Esophagus muscularis mucosa (tissue), 4 donors: Measurements from ENCODE around the gene DMRT2. TPM values are rescaled to one million over a fixed set of nuclear protein-coding genes. Genes with fewer than 3 reads are reported as not detected.

Source experiments
- DNase-seq: peaks from one replicate; pipeline ENCODE4 v3.0.0-alpha.2; 2017; ENCODE audit errors: extremely low spot score
- H3K27ac ChIP-seq, 4 donors: fragments of 200-600 bp; sonication (generic); replicated peaks in 1 of 4; 1 replicate in 3 of 4; 2 replicates in 1 of 4; pipeline ENCODE4 v1.5.1; 2016 to 2019; ENCODE audit warnings: mild to moderate bottlenecking in 1 of 4
- H3K27me3 ChIP-seq, 4 donors: fragments of 200-600 bp; sonication (generic); one replicate each; pipeline versions ENCODE4 v1.5.1 to v1.6.0; 2016 to 2019
- H3K36me3 ChIP-seq, 4 donors: fragments of 200-600 bp; sonication (generic); one replicate each; pipeline ENCODE4 v1.5.1; 2016 to 2019
- H3K4me1 ChIP-seq, 4 donors: fragments of 200-600 bp; sonication (generic); one replicate each; pipeline ENCODE4 v1.5.1; 2016 to 2019
- H3K4me3 ChIP-seq, 4 donors: fragments of 200-600 bp; sonication (generic); 1 replicate in 2 of 4; 2 replicates in 2 of 4; pipeline ENCODE4 v1.5.1; 2016 to 2019; ENCODE audit warnings: mild to moderate bottlenecking in 4 of 4, moderate library complexity in 1 of 4
- H3K9me3 ChIP-seq, 4 donors: fragments of 200-600 bp; sonication (generic); 1 replicate in 3 of 4; 2 replicates in 1 of 4; pipeline ENCODE4 v1.5.1; 2016 to 2019
- CTCF ChIP-seq, 3 experiments: fragments of 200-600 bp in 2 of 3; fragments of 450-650 bp in 1 of 3; sonication (generic) in 2 of 3; IDR thresholded peaks; one replicate each; pipeline ENCODE4 v1.5.1; 2017 to 2019; ENCODE audit warnings: antibody characterized with exemption in 3 of 3, mild to moderate bottlenecking in 2 of 3, moderate library complexity in 1 of 3
- EP300 ChIP-seq: sonication (generic); formaldehyde crosslinking; IDR thresholded peaks from one replicate; pipeline ENCODE4 v1.6.1; 2017; ENCODE audit warnings: antibody characterized with exemption
- POLR2A ChIP-seq: fragments of 450-650 bp; IDR thresholded peaks from one replicate; pipeline ENCODE4 v1.6.1; 2017; ENCODE audit warnings: antibody characterized with exemption, moderate library complexity, mild to moderate bottlenecking, low read depth
- POLR2AphosphoS5 ChIP-seq, 2 donors: sonication (generic); formaldehyde crosslinking; IDR thresholded peaks; one replicate each; pipeline ENCODE4 v1.6.1; 2017; ENCODE audit warnings: antibody characterized with exemption in 2 of 2
- WGBS: methylation state at CpG from one replicate; pipeline ENCODE4 v1.1.5; 2018; 5-methylcytosine and 5-hydroxymethylcytosine counted together
- intact Hi-C: fragments of 100-400 bp; cut with DNase I; formaldehyde crosslinking; loops from one replicate; pipeline ENCODE4 v1.15.1; 2023
- total RNA-seq, 4 donors: library from RNA; depleted of rRNA; stranded (reverse); fragments of >200 nt; gene quantifications; one replicate each; pipeline versions ENCODE4 v1.1.0 to v1.2.1, GENCODE V29; 2016

Gene DMRT2
- total RNA-seq: under 1 TPM; 0.33 to 0.80 (median 0.50) TPM

- DNase-seq: peak; percentile 93
- 4% methylated on average over 34 of the region's 48 CpGs for WGBS
- Histone ChIP-seq H3K27ac (no peak within 1 kb of the TSS), H3K4me3 (peak within 1 kb of the TSS; percentile 19 to 51 (median 33)), H3K36me3 (no peaks in the 10 kb centered on the region), H3K27me3 (peaks cover 14 to 100% (median 84%) of the 10 kb centered on the region in 4 donors), H3K4me1 (peaks cover 53 to 75% (median 70%) of the 10 kb centered on the region in 4 donors), H3K9me3 (no peaks in the 10 kb centered on the region)
- intact Hi-C loops: no loop called here
- TF ChIP-seq POLR2A (no peak), POLR2AphosphoS5 (IDR thresholded peaks at IDR 0.05) (peak; percentile 49 to 62)
These were observed at the start of gene DMRT2 for GRCh38 chr9:1050125-1050895. TSS of gene DMRT2 (plus strand) at chr9:1050357. CDS start at chr9:1051614, 1,257 bp downstream.

- intact Hi-C loops: loop anchor here (10.0 kb wide), 1 partner anchor 237 kb away; no protein-coding TSS in a partner anchor
- Histone ChIP-seq H3K27me3 (peaks cover 0 to 22% (median 0%) of the 10 kb centered on the region in 4 donors), H3K9me3 (peaks cover 0 to 3% (median 0%) of the 10 kb centered on the region in 4 donors), H3K27ac (no peak overlapping the region), H3K4me3 (no peak overlapping the region), H3K36me3 (no peaks in the 10 kb centered on the region), H3K4me1 (peaks cover 0 to 11% (median 0%) of the 10 kb centered on the region in 4 donors)
- WGBS: 85% methylated on average over 4 of the region's 4 CpGs
- DNase-seq: no peak
- TF ChIP-seq EP300 (no peak), CTCF (IDR thresholded peaks at IDR 0.05) (no peak), POLR2AphosphoS5 (IDR thresholded peaks at IDR 0.05) (no peak), POLR2A (no peak)
These were observed 48.3 kb upstream of the DMRT2 start for GRCh38 chr9:1001838-1002237.

GRCh38 chr9:1002678-1003077 is 47.5 kb upstream of the DMRT2 start:
- Histone ChIP-seq H3K27ac (no peak overlapping the region), H3K27me3 (peaks cover 0 to 30% (median 0%) of the 10 kb centered on the region in 4 donors), H3K4me3 (no peak overlapping the region), H3K4me1 (peaks cover 0 to 11% (median 0%) of the 10 kb centered on the region in 4 donors), H3K9me3 (peaks cover 0 to 3% (median 0%) of the 10 kb centered on the region in 4 donors), H3K36me3 (no peaks in the 10 kb centered on the region)
- no peak for DNase-seq
- intact Hi-C loops: loop anchor here (10.0 kb wide), 1 partner anchor 238 kb away; no protein-coding TSS in a partner anchor
- TF ChIP-seq EP300 (no peak), POLR2AphosphoS5 (IDR thresholded peaks at IDR 0.05) (no peak), POLR2A (no peak), CTCF (IDR thresholded peaks at IDR 0.05) (no peak)
- 83% methylated on average over 2 of the region's 2 CpGs for WGBS

- Histone ChIP-seq H3K4me3 (no peak overlapping the region), H3K36me3 (no peaks in the 10 kb centered on the region), H3K27me3 (peaks cover 0 to 54% (median 0%) of the 10 kb centered on the region in 4 donors), H3K27ac (no peak overlapping the region), H3K9me3 (no peaks in the 10 kb centered on the region), H3K4me1 (peaks cover 0 to 5% (median 4%) of the 10 kb centered on the region in 4 donors)
- TF ChIP-seq EP300: no peak
- peak; percentile 26 to 34 (median 33) for TF ChIP-seq CTCF (IDR thresholded peaks at IDR 0.05)
- intact Hi-C loops: loop anchor here (10.0 kb wide), 1 partner anchor 240 kb away; no protein-coding TSS in a partner anchor
- DNase-seq: no peak
- WGBS: 53% methylated on average over 10 of the region's 10 CpGs
These were observed 45.0 kb upstream of the DMRT2 start for GRCh38 chr9:1005043-1005667.

GRCh38 chr9:1007312-1007711 is 42.8 kb upstream of the DMRT2 start:
- H3K9me3 ChIP-seq: no peaks in the 10 kb centered on the region
- peaks cover 0 to 62% (median 0%) of the 10 kb centered on the region in 4 donors for H3K27me3 ChIP-seq
- WGBS: 92% methylated on average over 3 of the region's 3 CpGs
- intact Hi-C loops: loop anchor here (10.0 kb wide), 1 partner anchor 243 kb away; no protein-coding TSS in a partner anchor
- no peak overlapping the region for H3K4me3 ChIP-seq
- peaks cover 0 to 5% (median 4%) of the 10 kb centered on the region in 4 donors for H3K4me1 ChIP-seq
- H3K36me3 ChIP-seq: no peaks in the 10 kb centered on the region
- H3K27ac ChIP-seq: no peak overlapping the region
- no peak for DNase-seq
- TF ChIP-seq EP300 (no peak), CTCF (IDR thresholded peaks at IDR 0.05) (no peak), POLR2A (no peak), POLR2AphosphoS5 (IDR thresholded peaks at IDR 0.05) (no peak)
